KOPT-K1 (cell line): ENCODE data around the gene JADE3.
A peak's percentile ranks its signal among the peaks of the same experiment; 100 is the strongest.
"Not testable (repeated sequence)": the region's sequence is repeated elsewhere in the genome, so short reads cannot be mapped to it uniquely, and the experiment has no call there.

Experiments
- H3K27ac ChIP-seq: fragments of 200-600 bp; sonication (generic); 2 replicates; pipeline ENCODE4 v1.5.1; 2016; ENCODE audit warnings: antibody characterized with exemption, mild to moderate bottlenecking, low read depth, low read length; ENCODE audit not compliant: poor library complexity, severe bottlenecking
- H3K36me3 ChIP-seq: fragments of 200-600 bp; sonication (generic); 2 replicates; pipeline ENCODE4 v1.5.1; 2017; ENCODE audit warnings: antibody characterized with exemption, mild to moderate bottlenecking, low read length, moderate library complexity; ENCODE audit not compliant: insufficient read depth
- H3K9me3 ChIP-seq: fragments of 200-600 bp; sonication (generic); 2 replicates; pipeline ENCODE4 v1.5.1; 2017; ENCODE audit warnings: antibody characterized with exemption, low read length, mild to moderate bottlenecking; ENCODE audit not compliant: insufficient read depth, poor library complexity, severe bottlenecking

The JADE3 gene

GRCh38 chrX:46959985-46960700, 47.9 kb downstream of the JADE3 start:
- Histone ChIP-seq H3K36me3 (no peaks in the 10 kb centered on the region), H3K27ac (peak overlapping the region; percentile 60), H3K9me3 (no peaks in the 10 kb centered on the region)

- peak overlapping the region; percentile 60 for H3K27ac ChIP-seq
- no peaks in the 10 kb centered on the region for H3K36me3 ChIP-seq
- no peaks in the 10 kb centered on the region for H3K9me3 ChIP-seq
Observed at GRCh38 chrX:46961097-46961496, 48.9 kb downstream of the JADE3 start.

- Histone ChIP-seq H3K9me3 (no peaks in the 10 kb centered on the region), H3K27ac (peak overlapping the region; percentile 60), H3K36me3 (no peaks in the 10 kb centered on the region)
Observed at GRCh38 chrX:46961574-46962283, 49.5 kb downstream of the JADE3 start.

GRCh38 chrX:46965125-46965758, 53.0 kb downstream of the JADE3 start:
- Histone ChIP-seq H3K36me3 (no peaks in the 10 kb centered on the region), H3K27ac (no peak overlapping the region), H3K9me3 (no peaks in the 10 kb centered on the region)

GRCh38 chrX:46967547-46967946, 55.3 kb downstream of the JADE3 start:
- Histone ChIP-seq H3K27ac (no peak overlapping the region), H3K36me3 (no peaks in the 10 kb centered on the region), H3K9me3 (no peaks in the 10 kb centered on the region)

- not testable (repeated sequence) for H3K9me3 ChIP-seq, H3K27ac ChIP-seq, H3K36me3 ChIP-seq
Observed at GRCh38 chrX:46977046-46977445, 64.8 kb downstream of the JADE3 start.

GRCh38 chrX:46978341-46979291, 66.4 kb downstream of the JADE3 start:
- Histone ChIP-seq H3K27ac (no peak overlapping the region), H3K9me3 (peaks cover 5% of the 10 kb centered on the region), H3K36me3 (no peaks in the 10 kb centered on the region)

- Histone ChIP-seq H3K27ac (no peak overlapping the region), H3K9me3 (peaks cover 5% of the 10 kb centered on the region), H3K36me3 (peaks cover 13% of the 10 kb centered on the region)
Observed at GRCh38 chrX:46984705-46985104, 72.5 kb downstream of the JADE3 start.

- Histone ChIP-seq H3K36me3 (peaks cover 18% of the 10 kb centered on the region), H3K27ac (no peak overlapping the region), H3K9me3 (no peaks in the 10 kb centered on the region)
Observed at GRCh38 chrX:46989548-46989947, 77.3 kb downstream of the JADE3 start.

GRCh38 chrX:46991664-46992063, 79.4 kb downstream of the JADE3 start:
- Histone ChIP-seq H3K9me3 (no peaks in the 10 kb centered on the region), H3K36me3 (peaks cover 12% of the 10 kb centered on the region), H3K27ac (no peak overlapping the region)

- Histone ChIP-seq H3K9me3 (no peaks in the 10 kb centered on the region), H3K27ac (no peak overlapping the region), H3K36me3 (peaks cover 8% of the 10 kb centered on the region; the same call in 1 of the 2 replicates)
Observed at GRCh38 chrX:46992070-46992469, 79.8 kb downstream of the JADE3 start.

- peaks cover 5% of the 10 kb centered on the region; the same call in 1 of the 2 replicates for H3K36me3 ChIP-seq
- H3K27ac ChIP-seq: no peak overlapping the region
- H3K9me3 ChIP-seq: no peaks in the 10 kb centered on the region
Observed at GRCh38 chrX:46994096-46994495, 81.9 kb downstream of the JADE3 start.

GRCh38 chrX:47012131-47012530, 99.9 kb downstream of the JADE3 start:
- no peaks in the 10 kb centered on the region for H3K36me3 ChIP-seq
- H3K9me3 ChIP-seq: no peaks in the 10 kb centered on the region
- H3K27ac ChIP-seq: no peak overlapping the region

GRCh38 chrX:47026198-47026597, 114.0 kb downstream of the JADE3 start:
- H3K36me3 ChIP-seq: peaks cover 30% of the 10 kb centered on the region
- no peaks in the 10 kb centered on the region for H3K9me3 ChIP-seq
- H3K27ac ChIP-seq: no peak overlapping the region
